GM19240 (cell line): ENCODE results near the gene PRELID2.
"Not testable (repeated sequence)": the region's sequence is repeated elsewhere in the genome, so short reads cannot be mapped to it uniquely, and the experiment has no call there.

Experiments
- DNase-seq: peaks from one replicate; pipeline ENCODE4 v3.0.0; 2011; ENCODE audit warnings: low spot score; ENCODE audit not compliant: insufficient read length

The PRELID2 gene

DNA sequence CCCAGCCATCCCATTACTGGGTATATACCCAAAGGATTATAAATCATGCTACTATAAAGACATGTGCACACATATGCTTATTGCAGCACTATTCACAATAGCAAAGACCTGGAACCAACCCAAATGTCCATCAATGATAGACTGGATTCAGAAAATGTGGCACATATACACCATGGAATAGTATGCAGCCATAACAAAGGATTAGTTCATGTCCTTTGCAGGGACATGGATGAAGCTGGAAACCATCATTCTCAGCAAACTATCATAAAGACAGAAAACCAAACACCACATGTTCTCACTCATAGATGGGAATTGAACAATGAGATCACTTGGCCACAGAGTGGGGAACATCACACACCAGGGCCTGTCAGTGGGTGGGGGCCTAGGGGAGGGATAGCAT lies 36.6 kb downstream of the PRELID2 start:
- not testable (repeated sequence) for DNase-seq

GRCh38 chr5:145797336-145797735 lies 37.8 kb downstream of the PRELID2 start:
- no peak for DNase-seq

- no peak for DNase-seq
Observed at GRCh38 chr5:145796318-145796717, 38.8 kb downstream of the PRELID2 start.

DNA sequence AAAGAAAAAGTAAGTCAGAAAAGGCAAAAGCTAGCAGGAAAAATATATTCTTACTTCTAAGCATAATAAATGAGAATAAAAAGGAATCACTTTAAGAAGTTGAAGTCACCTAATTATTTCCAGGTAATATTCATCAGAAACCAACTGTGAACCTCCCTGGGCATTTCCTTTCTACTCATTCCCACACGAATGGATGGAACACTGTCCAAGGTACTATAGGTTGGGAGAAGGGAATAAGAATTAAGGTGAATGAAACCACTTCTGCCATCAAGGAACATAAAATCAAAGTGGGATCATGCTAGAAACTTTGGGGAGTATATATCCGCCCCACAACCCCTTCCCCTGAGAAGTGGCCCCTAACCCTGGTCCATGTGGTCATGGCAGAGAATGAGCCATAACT lies 41.6 kb downstream of the PRELID2 start:
- DNase-seq: no peak

- no peak for DNase-seq
Observed at GRCh38 chr5:145792840-145793239, 42.3 kb downstream of the PRELID2 start.

- no peak for DNase-seq
Observed at GRCh38 chr5:145791866-145792265, 43.3 kb downstream of the PRELID2 start.

DNA sequence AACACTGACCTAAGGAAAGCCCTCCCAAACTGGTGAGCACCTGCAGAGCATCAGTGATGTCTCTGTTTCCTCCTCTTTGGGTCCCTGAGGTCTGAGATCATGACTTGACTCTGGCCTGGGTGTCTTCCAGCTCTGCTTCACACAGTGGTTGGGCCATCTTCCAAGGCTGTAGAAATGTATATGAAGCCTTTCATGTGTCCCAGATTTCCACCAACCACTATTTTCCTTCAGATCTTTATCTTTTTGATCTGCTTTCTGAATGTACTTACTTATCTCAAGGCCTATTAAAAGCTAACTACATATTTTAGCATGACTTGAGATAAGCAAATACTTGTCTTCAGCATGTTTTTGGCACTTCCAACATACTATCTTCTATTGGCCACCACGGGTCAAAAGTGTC lies 47.1 kb downstream of the PRELID2 start:
- no peak for DNase-seq

GRCh38 chr5:145787507-145787906 lies 47.6 kb downstream of the PRELID2 start:
- DNase-seq: no peak

DNA sequence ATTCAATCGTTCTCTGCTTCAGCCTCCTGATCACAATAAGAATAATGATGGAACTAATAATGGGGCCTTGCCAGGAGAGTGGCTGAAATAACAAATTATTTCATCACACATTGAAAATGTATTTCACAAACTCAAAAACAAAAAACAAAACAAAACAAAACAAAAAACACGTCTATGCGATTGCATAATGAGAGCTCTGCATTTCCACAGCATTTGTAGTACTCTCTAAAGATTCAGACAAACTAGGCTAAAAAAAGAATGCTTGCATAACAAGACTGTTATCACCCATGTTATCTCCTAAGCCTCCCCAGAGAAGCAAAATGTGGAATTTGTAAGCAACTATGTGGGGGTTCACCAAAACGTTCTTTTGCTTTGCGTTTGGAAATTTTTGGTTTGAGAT lies 48.1 kb downstream of the PRELID2 start:
- no peak for DNase-seq

DNA sequence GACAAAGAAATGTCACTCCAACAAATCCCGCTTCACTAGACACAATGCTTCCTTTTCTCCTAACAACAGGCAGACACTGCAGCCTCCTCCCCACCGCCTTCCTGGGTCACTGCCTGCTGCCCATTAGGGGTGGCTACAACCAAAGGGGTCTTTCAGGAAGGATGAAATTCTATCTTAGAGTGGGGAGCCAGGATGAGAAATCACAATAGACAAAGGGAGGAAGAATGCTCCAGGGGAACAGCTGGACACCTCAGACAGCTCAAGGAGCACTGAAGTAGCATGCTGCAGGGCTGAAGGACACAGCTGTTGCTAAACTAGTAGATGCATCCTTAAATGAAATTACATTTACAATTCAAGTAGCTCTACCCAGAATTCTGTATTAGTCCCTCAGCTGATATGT lies 54.2 kb downstream of the PRELID2 start:
- no peak for DNase-seq

DNA sequence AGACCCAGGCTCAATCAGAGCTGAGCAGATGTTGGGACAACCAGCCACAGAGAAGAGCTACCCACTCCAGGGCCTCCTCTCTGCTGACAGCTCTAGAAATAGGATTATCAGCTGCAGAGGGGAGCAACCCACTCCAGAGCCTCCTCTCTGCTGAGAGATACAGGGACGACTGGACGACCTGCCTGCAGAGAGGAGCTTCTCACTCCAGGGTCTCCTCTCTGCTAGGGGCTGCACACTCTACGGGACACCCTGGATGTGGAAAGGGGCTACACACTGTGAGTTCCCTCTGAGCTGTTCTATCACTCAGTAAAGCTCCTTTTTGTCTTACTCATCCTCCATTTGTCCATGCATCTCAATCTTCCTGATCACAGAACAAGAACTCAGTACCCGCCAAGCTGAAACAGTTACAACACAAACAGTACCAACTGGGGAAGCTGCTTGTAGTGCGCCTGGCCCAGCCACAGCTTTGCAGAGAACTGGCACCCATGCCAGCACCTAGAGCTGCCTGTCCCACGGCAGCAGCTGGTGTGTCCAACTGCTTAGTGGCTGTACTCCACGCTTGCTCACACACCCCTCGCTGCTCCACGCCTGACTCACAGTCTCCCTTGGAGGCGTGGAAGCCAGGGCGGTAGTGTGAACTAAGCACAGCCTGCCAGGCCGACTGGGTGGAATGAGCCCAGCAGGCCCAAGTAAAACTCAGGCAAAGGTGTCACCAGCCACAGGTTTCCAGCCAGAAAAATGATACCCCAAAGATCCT lies 56.8 kb downstream of the PRELID2 start:
- DNase-seq: no peak

GRCh38 chr5:145777445-145778063 lies 57.6 kb downstream of the PRELID2 start:
- no peak for DNase-seq

GRCh38 chr5:145776886-145777285 lies 58.3 kb downstream of the PRELID2 start:
- DNase-seq: no peak

- no peak for DNase-seq
Observed at GRCh38 chr5:145775893-145776444, 59.2 kb downstream of the PRELID2 start.

DNA sequence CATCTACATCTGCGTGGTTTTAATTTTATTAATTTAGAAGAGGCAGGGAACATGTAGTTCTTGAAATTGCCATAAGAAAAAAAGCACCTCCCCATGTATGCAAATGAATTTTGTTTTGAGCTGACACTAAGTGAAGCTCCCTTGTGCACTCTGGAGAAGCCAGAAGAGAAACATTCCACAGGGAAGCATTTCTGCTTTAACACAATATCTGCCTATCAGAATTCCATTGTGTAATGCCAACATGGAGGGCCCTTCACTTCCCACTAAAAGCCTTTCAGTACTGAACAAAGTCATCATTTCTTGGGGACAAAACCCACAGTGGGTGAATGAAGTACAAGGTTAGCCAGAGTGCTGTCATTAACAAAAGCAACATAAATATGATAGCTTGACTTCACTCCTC lies 59.7 kb downstream of the PRELID2 start:
- DNase-seq: no peak

DNA sequence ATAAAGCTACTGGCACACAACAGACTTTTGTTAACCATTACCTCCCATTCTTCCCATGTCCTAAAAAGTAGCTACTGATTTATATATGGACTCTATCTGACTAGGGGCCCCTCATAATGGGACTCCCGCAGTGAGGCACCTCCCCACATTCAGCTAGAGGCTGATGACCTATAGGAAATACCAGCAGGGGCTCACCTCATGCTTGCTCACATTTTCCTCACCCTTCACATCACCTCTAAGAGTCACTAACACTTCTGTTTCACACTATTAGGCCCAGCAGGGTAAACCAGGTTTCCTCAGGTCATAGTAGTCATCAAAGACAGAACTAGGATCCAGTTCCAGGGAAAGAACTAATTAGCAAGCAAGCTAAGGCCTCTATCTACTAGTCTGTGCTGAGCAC lies 60.7 kb downstream of the PRELID2 start:
- no peak for DNase-seq

DNA sequence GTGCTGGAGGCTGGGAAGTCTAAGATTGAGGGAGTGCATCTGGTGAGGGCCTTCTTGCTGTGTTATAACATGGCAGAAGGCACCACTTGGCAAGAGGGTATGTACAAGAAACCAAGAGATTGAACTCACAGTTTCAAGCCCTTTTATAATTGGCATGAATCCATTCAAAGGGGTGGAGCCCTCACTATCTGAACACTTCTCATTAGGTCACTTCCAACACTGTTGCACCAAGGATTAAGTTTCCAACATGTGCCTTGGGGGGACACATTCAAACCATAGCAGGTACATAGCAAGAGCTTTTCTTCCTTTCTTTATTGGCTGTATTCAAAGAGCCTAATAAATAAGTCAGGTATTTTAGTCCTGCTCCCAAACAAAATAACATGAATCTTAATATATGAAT lies 62.7 kb downstream of the PRELID2 start:
- no peak for DNase-seq

DNA sequence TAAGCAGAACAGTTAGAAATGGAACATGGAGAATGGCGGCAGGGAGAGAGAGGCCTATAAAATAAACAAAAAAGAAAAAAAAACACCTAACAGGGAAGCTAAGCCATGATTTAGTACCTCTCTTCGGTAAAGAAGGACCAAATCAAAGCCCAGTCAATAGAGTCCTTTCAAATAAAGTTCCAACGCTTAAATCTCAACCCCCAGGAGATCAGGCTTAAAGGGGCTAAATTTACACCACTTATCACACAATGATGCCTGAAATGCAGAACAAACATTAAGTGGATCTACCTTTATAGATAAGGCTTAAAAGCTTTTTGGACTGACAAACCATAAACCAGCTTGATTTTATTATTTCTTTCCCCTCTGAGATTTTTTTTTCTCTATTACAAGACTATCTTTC lies 66.3 kb downstream of the PRELID2 start:
- DNase-seq: no peak

- no peak for DNase-seq
Observed at GRCh38 chr5:145764325-145764724, 70.8 kb downstream of the PRELID2 start.

DNA sequence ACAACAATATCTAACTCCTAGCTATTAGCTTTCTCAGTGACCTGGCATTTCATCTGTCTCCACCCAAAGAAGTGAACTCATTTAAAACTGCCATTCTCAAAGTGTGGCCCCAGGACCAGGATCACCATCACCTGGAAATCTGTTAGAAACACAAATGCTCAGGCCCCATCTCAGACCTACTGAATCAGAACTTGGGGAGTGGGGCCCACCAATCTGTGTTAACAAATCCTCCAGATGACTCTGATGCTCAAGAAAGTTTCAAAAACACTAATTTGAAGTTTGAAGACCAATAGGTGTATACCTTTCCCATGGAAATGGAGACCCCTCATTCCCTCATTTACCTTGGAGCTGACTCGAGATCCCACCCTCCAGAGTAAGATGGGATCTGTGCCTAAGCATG lies 72.3 kb downstream of the PRELID2 start:
- DNase-seq: no peak

GRCh38 chr5:145761254-145761653 lies 73.9 kb downstream of the PRELID2 start:
- no peak for DNase-seq

- DNase-seq: no peak
Observed at GRCh38 chr5:145760660-145761059, 74.5 kb downstream of the PRELID2 start.

DNA sequence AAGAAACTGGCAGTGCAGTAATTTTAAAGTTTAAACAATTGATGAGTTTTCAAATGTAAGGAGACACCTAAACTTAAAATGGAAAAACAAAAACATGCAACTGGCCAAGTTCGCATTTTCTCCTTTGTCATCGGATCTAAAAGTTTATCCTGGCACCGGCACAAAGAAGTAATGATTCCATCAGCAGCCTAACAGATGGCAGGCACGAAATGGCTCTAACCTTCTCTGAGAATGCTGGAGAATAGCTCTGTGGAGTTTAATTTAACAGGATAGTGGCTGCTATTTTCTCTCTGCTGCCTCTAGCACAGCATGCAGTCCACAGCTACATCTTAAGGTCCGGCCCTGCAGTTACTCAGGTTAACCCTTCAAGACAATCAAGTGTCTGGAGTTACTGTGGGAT lies 82.2 kb downstream of the PRELID2 start:
- DNase-seq: no peak
